Measurements from ENCODE around the gene GAPDHS. TPM values are rescaled to one million over a fixed set of nuclear protein-coding genes. Genes with fewer than 3 reads are reported as not detected.

GAPDHS gene
- total and polyA plus RNA-seq, 11 donors: not detected

DNA sequence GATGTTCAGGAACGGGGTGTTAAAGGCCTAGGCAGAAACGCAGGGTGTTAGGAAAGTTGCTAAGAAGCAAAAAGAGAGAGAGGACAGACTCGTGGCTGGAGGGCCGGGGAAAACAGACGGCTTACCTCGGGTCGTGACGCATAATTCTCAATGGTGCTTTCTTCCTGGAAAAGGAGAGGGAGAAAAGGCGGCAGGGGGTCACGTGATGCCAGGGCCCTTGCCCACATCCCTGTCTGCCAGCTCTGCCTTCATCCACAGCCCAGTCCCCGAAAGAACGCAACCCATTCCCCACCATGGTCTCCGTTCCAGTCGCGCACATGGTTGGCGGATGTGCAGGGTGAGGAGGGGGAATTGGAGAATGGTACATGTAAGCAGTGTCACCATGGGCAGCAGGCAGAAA is 44.6 kb upstream of the GAPDHS start:
- no peaks in the 10 kb centered on the region for H3K9me3 ChIP-seq
- no peak overlapping the region for H3K27ac ChIP-seq
- no peak for TF ChIP-seq POLR2A (IDR thresholded peaks at IDR 0.05)
- TF ChIP-seq, protein P1, sequence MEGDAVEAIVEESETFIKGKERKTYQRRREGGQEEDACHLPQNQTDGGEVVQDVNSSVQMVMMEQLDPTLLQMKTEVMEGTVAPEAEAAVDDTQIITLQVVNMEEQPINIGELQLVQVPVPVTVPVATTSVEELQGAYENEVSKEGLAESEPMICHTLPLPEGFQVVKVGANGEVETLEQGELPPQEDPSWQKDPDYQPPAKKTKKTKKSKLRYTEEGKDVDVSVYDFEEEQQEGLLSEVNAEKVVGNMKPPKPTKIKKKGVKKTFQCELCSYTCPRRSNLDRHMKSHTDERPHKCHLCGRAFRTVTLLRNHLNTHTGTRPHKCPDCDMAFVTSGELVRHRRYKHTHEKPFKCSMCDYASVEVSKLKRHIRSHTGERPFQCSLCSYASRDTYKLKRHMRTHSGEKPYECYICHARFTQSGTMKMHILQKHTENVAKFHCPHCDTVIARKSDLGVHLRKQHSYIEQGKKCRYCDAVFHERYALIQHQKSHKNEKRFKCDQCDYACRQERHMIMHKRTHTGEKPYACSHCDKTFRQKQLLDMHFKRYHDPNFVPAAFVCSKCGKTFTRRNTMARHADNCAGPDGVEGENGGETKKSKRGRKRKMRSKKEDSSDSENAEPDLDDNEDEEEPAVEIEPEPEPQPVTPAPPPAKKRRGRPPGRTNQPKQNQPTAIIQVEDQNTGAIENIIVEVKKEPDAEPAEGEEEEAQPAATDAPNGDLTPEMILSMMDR (IDR thresholded peaks at IDR 0.05): no peak
- ATAC-seq (no peak), DNase-seq (no peak)
- no peaks in the 10 kb centered on the region for H3K4me1 ChIP-seq
- no peak overlapping the region for H3K4me3 ChIP-seq
- intact Hi-C loops (cut with DNase I): no loop called here
- no peaks in the 10 kb centered on the region for H3K36me3 ChIP-seq
- H3K27me3 ChIP-seq: peaks cover 0 to 22% (median 0%) of the 10 kb centered on the region in 9 donors
- 81 to 89% (median 87%) methylated on average over 16 of the region's 16 CpGs for WGBS, 4 donors

DNA sequence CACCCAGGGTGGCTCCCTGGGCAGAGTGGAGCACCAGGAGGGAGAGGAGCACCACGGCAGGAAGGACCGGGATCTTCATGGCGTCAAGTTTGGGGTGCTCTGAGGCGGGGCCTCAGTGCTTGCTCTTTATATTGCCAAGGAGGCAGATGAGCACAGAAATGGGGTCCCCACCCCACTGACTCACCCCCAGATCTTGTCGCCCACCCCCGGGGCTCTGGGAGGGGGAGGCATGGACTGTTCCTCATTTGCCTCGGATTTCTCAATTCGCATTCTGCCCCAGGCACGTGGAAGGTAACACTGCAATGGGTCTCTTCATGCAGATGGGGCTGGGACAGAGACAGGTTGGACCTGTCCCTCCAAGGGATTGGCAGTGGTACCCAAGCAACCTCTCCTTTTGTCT is 42.9 kb upstream of the GAPDHS start, which contains the start of gene KRTDAP:
KRTDAP (minus strand) TSS at position 101 of the 400 bp plus-strand sequence; CDS start at position 79, 22 bp downstream.
- TF ChIP-seq POLR2A (IDR thresholded peaks at IDR 0.05): no peak
- TF ChIP-seq, protein P1 (IDR thresholded peaks at IDR 0.05): no peak
- ATAC-seq (no peak), DNase-seq (no peak)
- H3K9me3 ChIP-seq: no peaks in the 10 kb centered on the region
- whole genome bisulfite sequencing, 4 donors: 83 to 93% (median 86%) methylated on average over 9 of the region's 9 CpGs
- peaks cover 0 to 22% (median 0%) of the 10 kb centered on the region in 9 donors for H3K27me3 ChIP-seq
- no peaks in the 10 kb centered on the region for H3K36me3 ChIP-seq
- no peak within 1 kb of the TSS for H3K27ac ChIP-seq
- no peak within 1 kb of the TSS for H3K4me3 ChIP-seq
- H3K4me1 ChIP-seq: peaks cover 0 to 5% (median 2%) of the 10 kb centered on the region in 12 donors
- intact Hi-C loops (cut with DNase I): loop anchor here in 2 of 10 donors (5.0 kb wide), 1 partner anchor 138 kb away; no protein-coding TSS in a partner anchor

DNA sequence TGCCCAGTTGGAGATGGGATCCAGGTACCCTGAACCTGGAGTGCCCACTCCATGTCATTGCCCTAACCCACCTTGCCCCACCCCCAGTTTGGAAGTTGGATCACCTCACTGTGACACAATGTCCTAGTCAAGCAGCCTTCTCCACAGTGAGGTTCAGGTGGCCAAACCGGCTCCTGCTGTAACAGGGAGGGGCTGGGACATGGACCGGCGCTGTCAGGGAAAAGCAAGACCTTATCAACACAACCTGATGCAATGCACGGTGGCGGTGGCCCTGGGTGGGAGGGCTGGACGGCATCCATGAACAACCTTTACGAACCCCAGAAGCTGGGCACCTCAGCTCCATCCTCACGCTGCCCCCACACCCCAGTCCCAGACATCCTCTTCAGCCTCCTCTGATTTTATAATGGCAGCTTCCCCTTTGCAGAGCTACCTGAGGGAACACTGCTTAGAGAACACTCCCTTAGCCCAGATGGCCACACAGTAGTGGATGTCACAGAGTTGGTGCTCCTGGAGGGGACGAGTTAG is 41.4 kb upstream of the GAPDHS start:
- intact Hi-C loops (cut with DNase I): loop anchor here in 2 of 10 donors (5.0 kb wide), 1 partner anchor 140 kb away; no protein-coding TSS in a partner anchor
- TF ChIP-seq POLR2A (IDR thresholded peaks at IDR 0.05): no peak
- TF ChIP-seq, protein P1 (IDR thresholded peaks at IDR 0.05): no peak
- Histone ChIP-seq H3K9me3 (no peaks in the 10 kb centered on the region), H3K27me3 (peaks cover 0 to 18% (median 0%) of the 10 kb centered on the region in 9 donors), H3K4me1 (peaks cover 0 to 7% (median 2%) of the 10 kb centered on the region in 12 donors), H3K36me3 (no peaks in the 10 kb centered on the region), H3K4me3 (no peak overlapping the region), H3K27ac (no peak overlapping the region)
- no peak for ATAC-seq
- WGBS, 4 donors: 81 to 90% (median 86%) methylated on average over 5 to 9 of the region's 9 CpGs
- DNase-seq: no peak

DNA sequence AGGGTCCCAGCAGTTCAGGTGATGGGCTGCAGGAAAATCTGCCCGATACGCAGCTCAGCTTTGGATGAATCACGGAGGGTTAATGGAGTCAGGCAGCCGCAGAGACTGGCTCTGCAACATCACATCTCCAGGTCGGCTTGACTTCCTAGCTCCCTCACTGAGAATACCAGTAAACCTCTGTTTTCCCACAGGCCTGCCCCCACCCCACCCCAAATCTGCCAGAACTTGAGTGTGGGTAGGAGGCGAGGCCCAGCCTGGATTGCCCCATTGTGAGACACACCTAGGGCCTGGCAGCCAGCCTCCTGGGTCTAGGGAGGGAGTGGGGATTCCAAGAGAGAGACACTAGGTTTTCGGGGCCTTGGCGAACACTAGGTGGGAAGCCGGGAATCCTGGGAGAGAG is 39.3 kb upstream of the GAPDHS start:
- Histone ChIP-seq H3K4me1 (peaks cover 0 to 7% (median 2%) of the 10 kb centered on the region in 12 donors), H3K27me3 (peaks cover 0 to 8% (median 0%) of the 10 kb centered on the region in 9 donors), H3K27ac (no peak overlapping the region), H3K36me3 (no peaks in the 10 kb centered on the region), H3K9me3 (no peaks in the 10 kb centered on the region), H3K4me3 (no peak overlapping the region)
- 90 to 94% (median 92%) methylated on average over 9 of the region's 9 CpGs for WGBS, 4 donors
- intact Hi-C loops (cut with DNase I): loop anchor here in 5 of 10 donors (2.0 to 5.0 kb wide), 2 partner anchors 141 to 142 kb away; no protein-coding TSS in a partner anchor
- no peak for DNase-seq
- ATAC-seq: no peak
- no peak for TF ChIP-seq POLR2A (IDR thresholded peaks at IDR 0.05)
- TF ChIP-seq, protein P1 (IDR thresholded peaks at IDR 0.05): no peak
